MM.1S (cell line): Measurements from ENCODE around the gene CHRNB4.

ENCODE experiments used
- EZH2 ChIP-seq: fragments of 300-600 bp; sonication (generic); optimal IDR thresholded peaks from 2 replicates; pipeline ENCODE3; 2017; ENCODE audit warnings: low read depth, mild to moderate bottlenecking, antibody characterized with exemption, low read length, mixed read lengths
- EZH2phosphoT487 ChIP-seq: fragments of 300-600 bp; sonication (generic); IDR thresholded peaks from 2 replicates; pipeline ENCODE4 v1.6.1; 2018; ENCODE audit warnings: antibody characterized with exemption, low read length
- TF ChIP-seq, protein P1 (sequence below): fragments of 300-600 bp; sonication (generic); IDR thresholded peaks from 2 replicates; pipeline ENCODE4 v1.5.1; 2016; ENCODE audit warnings: antibody characterized with exemption, low read length, mixed read lengths

- TF ChIP-seq, protein P1, sequence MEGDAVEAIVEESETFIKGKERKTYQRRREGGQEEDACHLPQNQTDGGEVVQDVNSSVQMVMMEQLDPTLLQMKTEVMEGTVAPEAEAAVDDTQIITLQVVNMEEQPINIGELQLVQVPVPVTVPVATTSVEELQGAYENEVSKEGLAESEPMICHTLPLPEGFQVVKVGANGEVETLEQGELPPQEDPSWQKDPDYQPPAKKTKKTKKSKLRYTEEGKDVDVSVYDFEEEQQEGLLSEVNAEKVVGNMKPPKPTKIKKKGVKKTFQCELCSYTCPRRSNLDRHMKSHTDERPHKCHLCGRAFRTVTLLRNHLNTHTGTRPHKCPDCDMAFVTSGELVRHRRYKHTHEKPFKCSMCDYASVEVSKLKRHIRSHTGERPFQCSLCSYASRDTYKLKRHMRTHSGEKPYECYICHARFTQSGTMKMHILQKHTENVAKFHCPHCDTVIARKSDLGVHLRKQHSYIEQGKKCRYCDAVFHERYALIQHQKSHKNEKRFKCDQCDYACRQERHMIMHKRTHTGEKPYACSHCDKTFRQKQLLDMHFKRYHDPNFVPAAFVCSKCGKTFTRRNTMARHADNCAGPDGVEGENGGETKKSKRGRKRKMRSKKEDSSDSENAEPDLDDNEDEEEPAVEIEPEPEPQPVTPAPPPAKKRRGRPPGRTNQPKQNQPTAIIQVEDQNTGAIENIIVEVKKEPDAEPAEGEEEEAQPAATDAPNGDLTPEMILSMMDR: no peak
- TF ChIP-seq EZH2: no peak
- no peak for TF ChIP-seq EZH2phosphoT487
These were observed 20.9 kb downstream of the CHRNB4 start for GRCh38 chr15:78620021-78620526.
